Measurements from ENCODE around the gene CCSER2. TPM values are rescaled to one million over a fixed set of nuclear protein-coding genes. Genes with fewer than 3 reads are reported as not detected.

Gene CCSER2
- total RNA-seq, 4 donors from 2014 or later: 33.7 to 63.9 (median 47.5) TPM

- Histone ChIP-seq H3K27ac (no peak overlapping the region), H3K4me3 (no peak overlapping the region), H3K36me3 (peaks cover 0 to 3% (median 0%) of the 10 kb centered on the region in 3 donors), H3K4me1 (peaks cover 0 to 12% (median 5%) of the 10 kb centered on the region in 4 donors), H3K27me3 (no peaks in the 10 kb centered on the region), H3K9me3 (no peaks in the 10 kb centered on the region)
- TF ChIP-seq POLR2A (IDR thresholded peaks at IDR 0.05) (no peak), CTCF (IDR thresholded peaks at IDR 0.05) (no peak)
- DNase-seq: no peak
Observed at GRCh38 chr10:84366041-84366440, 37.7 kb downstream of the CCSER2 start.

GRCh38 chr10:84367256-84367655, 38.9 kb downstream of the CCSER2 start:
- peaks cover 0 to 14% (median 0%) of the 10 kb centered on the region in 3 donors for H3K36me3 ChIP-seq
- no peak overlapping the region for H3K4me3 ChIP-seq
- TF ChIP-seq POLR2A (IDR thresholded peaks at IDR 0.05): no peak
- no peak for TF ChIP-seq CTCF (IDR thresholded peaks at IDR 0.05)
- H3K4me1 ChIP-seq: peaks cover 0 to 9% (median 3%) of the 10 kb centered on the region in 4 donors
- DNase-seq: no peak
- no peaks in the 10 kb centered on the region for H3K27me3 ChIP-seq
- no peaks in the 10 kb centered on the region for H3K9me3 ChIP-seq
- H3K27ac ChIP-seq: no peak overlapping the region

GRCh38 chr10:84368828-84369227, 40.4 kb downstream of the CCSER2 start:
- TF ChIP-seq CTCF (IDR thresholded peaks at IDR 0.05) (no peak), POLR2A (IDR thresholded peaks at IDR 0.05) (no peak)
- Histone ChIP-seq H3K27me3 (no peaks in the 10 kb centered on the region), H3K4me1 (peaks cover 0 to 9% (median 3%) of the 10 kb centered on the region in 4 donors), H3K4me3 (no peak overlapping the region), H3K27ac (no peak overlapping the region), H3K36me3 (peaks cover 0 to 17% (median 0%) of the 10 kb centered on the region in 3 donors), H3K9me3 (no peaks in the 10 kb centered on the region)
- DNase-seq: no peak

- Histone ChIP-seq H3K36me3 (peaks cover 0 to 24% (median 0%) of the 10 kb centered on the region in 3 donors), H3K9me3 (no peaks in the 10 kb centered on the region), H3K4me3 (no peak overlapping the region), H3K4me1 (peaks cover 0 to 7% (median 2%) of the 10 kb centered on the region in 4 donors), H3K27ac (no peak overlapping the region), H3K27me3 (no peaks in the 10 kb centered on the region)
- DNase-seq: no peak
- TF ChIP-seq POLR2A (IDR thresholded peaks at IDR 0.05): no peak
- no peak for TF ChIP-seq CTCF (IDR thresholded peaks at IDR 0.05)
Observed at GRCh38 chr10:84370283-84370682, 41.9 kb downstream of the CCSER2 start.

DNA sequence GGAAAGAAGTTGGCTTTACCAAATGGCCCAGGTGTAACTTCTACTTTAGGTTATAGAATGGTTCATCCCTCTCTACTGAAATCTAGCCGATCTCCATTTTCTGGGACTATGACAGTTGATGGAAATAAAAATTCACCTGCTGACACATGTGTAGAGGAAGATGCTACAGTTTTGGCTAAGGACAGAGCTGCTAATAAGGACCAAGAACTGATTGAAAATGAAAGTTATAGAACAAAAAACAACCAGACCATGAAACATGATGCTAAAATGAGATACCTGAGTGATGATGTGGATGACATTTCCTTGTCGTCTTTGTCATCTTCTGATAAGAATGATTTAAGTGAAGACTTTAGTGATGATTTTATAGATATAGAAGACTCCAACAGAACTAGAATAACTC, 43.6 kb downstream of the CCSER2 start:
- no peak overlapping the region for H3K27ac ChIP-seq
- H3K36me3 ChIP-seq: peaks cover 0 to 29% (median 0%) of the 10 kb centered on the region in 3 donors
- no peak for TF ChIP-seq POLR2A (IDR thresholded peaks at IDR 0.05)
- TF ChIP-seq CTCF (IDR thresholded peaks at IDR 0.05): no peak
- no peaks in the 10 kb centered on the region for H3K9me3 ChIP-seq
- no peak overlapping the region for H3K4me3 ChIP-seq
- DNase-seq: no peak
- no peaks in the 10 kb centered on the region for H3K27me3 ChIP-seq
- no peaks in the 10 kb centered on the region for H3K4me1 ChIP-seq

GRCh38 chr10:84373000-84373399, 44.6 kb downstream of the CCSER2 start:
- Histone ChIP-seq H3K4me1 (no peaks in the 10 kb centered on the region), H3K4me3 (no peak overlapping the region), H3K36me3 (peaks cover 0 to 29% (median 0%) of the 10 kb centered on the region in 3 donors), H3K9me3 (no peaks in the 10 kb centered on the region), H3K27ac (no peak overlapping the region), H3K27me3 (no peaks in the 10 kb centered on the region)
- TF ChIP-seq CTCF (IDR thresholded peaks at IDR 0.05) (no peak), POLR2A (IDR thresholded peaks at IDR 0.05) (no peak)
- no peak for DNase-seq
